LNCaP clone FGC (cell line): ENCODE measurements around the gene KSR2.
A peak's percentile ranks its signal among the peaks of the same experiment; 100 is the strongest.

Source experiments
- DNase-seq: peaks from one replicate; pipeline ENCODE4 v3.0.0-alpha.2; 2011; ENCODE audit warnings: low read depth
- H3K4me3 ChIP-seq: 2 replicates; pipeline ENCODE4 v1.5.1; 2011; ENCODE audit warnings: mild to moderate bottlenecking, low read depth, low read length, control low read depth
- TF ChIP-seq, protein P1 (sequence below): IDR thresholded peaks from 2 replicates; pipeline ENCODE4 v1.5.1; 2012; ENCODE audit warnings: mild to moderate bottlenecking; ENCODE audit not compliant: control insufficient read depth, insufficient read depth; ENCODE audit errors: extremely low read depth

Gene KSR2

DNA sequence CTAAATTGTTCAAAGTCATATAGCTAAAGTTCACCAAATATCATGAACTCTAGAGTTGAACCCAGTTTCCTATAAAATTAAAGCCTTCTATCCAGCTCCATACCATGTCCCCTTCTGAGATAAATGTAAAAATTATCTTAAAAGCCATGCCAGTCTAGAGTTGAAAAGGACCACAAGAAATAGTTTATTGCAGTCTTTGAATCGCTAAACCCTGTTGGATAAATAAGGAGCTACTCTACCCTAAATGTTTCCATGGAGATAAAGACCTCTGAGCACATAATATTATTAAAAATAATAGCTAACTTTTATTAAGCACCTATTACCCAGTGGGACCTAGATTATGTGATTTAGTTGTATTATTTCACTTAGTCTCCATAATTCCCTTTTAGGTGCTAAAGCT lies 379.8 kb downstream of the KSR2 start:
- TF ChIP-seq, protein P1, sequence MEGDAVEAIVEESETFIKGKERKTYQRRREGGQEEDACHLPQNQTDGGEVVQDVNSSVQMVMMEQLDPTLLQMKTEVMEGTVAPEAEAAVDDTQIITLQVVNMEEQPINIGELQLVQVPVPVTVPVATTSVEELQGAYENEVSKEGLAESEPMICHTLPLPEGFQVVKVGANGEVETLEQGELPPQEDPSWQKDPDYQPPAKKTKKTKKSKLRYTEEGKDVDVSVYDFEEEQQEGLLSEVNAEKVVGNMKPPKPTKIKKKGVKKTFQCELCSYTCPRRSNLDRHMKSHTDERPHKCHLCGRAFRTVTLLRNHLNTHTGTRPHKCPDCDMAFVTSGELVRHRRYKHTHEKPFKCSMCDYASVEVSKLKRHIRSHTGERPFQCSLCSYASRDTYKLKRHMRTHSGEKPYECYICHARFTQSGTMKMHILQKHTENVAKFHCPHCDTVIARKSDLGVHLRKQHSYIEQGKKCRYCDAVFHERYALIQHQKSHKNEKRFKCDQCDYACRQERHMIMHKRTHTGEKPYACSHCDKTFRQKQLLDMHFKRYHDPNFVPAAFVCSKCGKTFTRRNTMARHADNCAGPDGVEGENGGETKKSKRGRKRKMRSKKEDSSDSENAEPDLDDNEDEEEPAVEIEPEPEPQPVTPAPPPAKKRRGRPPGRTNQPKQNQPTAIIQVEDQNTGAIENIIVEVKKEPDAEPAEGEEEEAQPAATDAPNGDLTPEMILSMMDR: no peak
- H3K4me3 ChIP-seq: no peak overlapping the region
- no peak for DNase-seq

DNA sequence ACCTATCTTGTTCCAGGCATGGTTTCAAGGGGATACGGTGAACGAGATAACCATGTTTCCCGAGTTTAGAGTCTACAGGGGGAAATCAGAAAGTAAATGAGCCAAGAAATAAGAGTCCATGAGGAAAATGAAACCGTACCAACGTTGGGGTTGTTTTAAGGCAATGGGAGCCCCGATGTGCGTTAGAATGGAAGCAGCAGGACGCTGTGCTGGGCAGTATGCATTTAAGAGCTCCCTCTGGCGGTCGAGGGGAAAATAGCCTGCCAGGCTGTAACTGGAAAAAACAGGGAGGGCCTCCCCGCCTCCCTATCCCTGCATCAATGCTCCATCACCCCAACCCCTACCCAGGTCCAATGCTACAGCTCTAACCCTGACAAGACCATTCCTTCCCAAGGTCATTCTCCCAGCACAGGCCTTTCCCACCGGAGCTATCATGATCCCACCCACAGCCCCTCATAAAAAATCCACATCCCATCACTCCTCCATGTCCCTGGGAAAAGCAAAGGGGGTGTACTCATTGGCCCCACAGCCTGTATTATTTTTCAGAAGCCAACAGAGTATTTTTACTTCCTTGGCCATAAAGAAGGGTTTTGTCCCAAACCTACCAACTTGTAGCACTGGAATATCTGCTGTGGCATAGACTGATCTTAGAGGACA lies 381.0 kb downstream of the KSR2 start:
- no peak overlapping the region for H3K4me3 ChIP-seq
- TF ChIP-seq, protein P1: peak; percentile 91
- DNase-seq: no peak

DNA sequence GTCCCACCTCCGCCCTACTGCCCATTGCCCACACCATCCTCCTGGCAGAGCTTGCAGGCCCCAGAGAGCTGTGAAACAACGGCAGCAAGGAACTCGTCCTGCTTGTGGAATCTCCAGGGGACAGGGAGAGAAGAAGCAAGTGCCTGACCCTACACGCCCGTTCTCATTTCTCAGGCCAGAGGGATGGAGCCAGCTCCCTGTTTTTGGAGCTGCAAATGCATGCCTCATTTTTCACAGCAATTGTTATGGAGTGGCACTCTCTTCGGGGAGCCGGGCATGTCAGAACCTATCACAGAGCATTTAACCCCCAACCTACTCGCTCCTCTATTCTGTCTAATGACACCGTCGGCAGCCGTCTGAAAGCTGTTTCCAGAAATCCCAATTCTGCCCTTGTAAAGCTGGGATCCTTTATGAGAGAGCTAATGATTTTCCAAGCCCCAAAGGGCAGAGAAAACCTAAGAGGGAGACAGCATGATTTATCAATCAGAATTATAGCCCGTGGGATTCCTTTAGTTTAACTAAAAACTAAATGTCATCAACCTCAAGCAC lies 385.0 kb downstream of the KSR2 start:
- TF ChIP-seq, protein P1: no peak
- H3K4me3 ChIP-seq: no peak overlapping the region
- no peak for DNase-seq

DNA sequence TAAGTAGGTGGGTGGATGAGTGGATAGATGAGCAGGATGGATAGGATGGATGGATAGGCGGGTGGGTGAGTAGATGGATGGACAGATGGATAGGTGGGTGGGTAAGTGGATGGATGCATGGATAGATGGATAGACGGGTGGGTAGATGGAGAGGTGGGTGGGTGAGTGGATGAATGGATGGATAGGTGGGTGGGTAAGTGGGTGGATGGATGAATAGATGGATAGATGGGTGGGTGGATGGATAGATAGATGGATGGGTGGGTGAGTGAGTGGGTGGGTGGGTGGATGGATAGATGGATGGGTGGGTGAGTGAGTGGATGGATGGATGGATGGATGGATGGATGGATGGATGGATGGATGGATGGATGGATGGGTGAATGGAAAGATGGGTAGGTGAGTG lies 385.7 kb downstream of the KSR2 start:
- TF ChIP-seq, protein P1: no peak
- DNase-seq: no peak
- no peak overlapping the region for H3K4me3 ChIP-seq

DNA sequence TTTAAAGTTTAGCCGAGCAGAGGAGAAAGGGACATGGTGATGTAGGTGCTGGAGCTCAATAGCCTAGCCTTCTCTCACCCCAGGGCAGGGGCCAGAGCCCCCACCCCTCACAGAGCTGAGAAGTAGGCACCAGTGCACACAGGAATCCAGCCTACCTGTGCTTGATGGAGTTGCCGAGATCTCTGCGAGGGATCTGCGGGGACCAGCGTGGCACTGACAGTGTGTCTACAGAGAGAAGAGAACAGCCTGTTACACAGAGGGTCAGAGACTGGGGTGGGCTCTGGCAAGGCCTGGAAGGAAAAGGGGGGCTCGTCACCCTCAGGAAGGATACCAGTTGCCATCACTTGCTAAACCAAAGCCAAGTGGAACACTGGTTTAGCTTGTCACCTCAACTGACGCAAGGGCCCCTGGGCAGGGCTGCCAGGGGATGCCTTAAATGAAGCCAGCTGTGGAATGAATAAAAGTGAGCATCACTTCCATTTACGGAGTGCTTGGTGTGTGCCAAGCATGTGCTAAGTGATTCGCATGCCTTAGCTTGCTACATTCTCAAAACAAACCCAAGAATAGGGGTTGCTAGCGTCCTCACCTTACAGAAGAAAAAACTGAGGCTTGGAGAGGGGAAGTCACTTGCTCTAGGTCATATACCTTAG lies 386.5 kb downstream of the KSR2 start:
- H3K4me3 ChIP-seq: no peak overlapping the region
- TF ChIP-seq, protein P1: no peak
- no peak for DNase-seq

DNA sequence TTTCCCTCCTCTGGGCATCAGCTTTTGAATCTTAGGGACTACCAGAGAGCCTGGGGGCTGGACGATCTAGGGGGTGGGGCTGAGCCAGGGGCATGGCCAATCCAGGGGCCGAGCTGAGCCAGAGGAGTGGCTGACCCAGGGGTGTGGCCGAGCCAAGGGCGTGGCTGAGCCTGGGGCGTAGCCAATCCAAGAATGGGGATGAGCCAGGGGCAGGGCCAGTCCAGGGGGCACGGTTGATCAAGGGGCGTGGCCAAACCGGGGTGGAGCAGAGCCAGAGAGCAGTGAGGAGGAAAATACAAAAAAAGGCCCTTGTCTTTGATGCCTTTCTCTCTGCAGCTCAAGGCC lies 388.1 kb downstream of the KSR2 start:
- TF ChIP-seq, protein P1: no peak
- no peak for DNase-seq
- H3K4me3 ChIP-seq: no peak overlapping the region
